Fibroblast of pulmonary artery (primary cell): ENCODE results near the gene NRF1.

Experiments
- DNase-seq: peaks from one replicate; pipeline ENCODE4 v3.0.0-alpha.2; 2010; ENCODE audit warnings: low read depth
- H3K4me3 ChIP-seq: replicated peaks from 2 replicates; pipeline ENCODE4 v1.5.1; 2011; ENCODE audit warnings: low read depth, mild to moderate bottlenecking, control low read depth, low read length, moderate library complexity
- CTCF ChIP-seq: IDR thresholded peaks from 2 replicates; pipeline ENCODE4 v1.5.1; 2011; ENCODE audit warnings: mild to moderate bottlenecking, control low read depth, low read length, inconsistent platforms; ENCODE audit errors: missing control alignments

Gene NRF1

GRCh38 chr7:129746857-129747529 lies 135.5 kb downstream of the NRF1 start:
- no peak for TF ChIP-seq CTCF
- H3K4me3 ChIP-seq: no peak overlapping the region
- DNase-seq: no peak

- TF ChIP-seq CTCF: no peak
- peak; percentile 27 for DNase-seq
- H3K4me3 ChIP-seq: no peak overlapping the region
Measured at GRCh38 chr7:129748356-129749109, 137.0 kb downstream of the NRF1 start.

- no peak for DNase-seq
- H3K4me3 ChIP-seq: no peak overlapping the region
- no peak for TF ChIP-seq CTCF
Measured at GRCh38 chr7:129750091-129750490, 138.6 kb downstream of the NRF1 start.

GRCh38 chr7:129750501-129750900 lies 139.0 kb downstream of the NRF1 start:
- no peak overlapping the region for H3K4me3 ChIP-seq
- no peak for TF ChIP-seq CTCF

GRCh38 chr7:129751916-129752315 lies 140.4 kb downstream of the NRF1 start:
- no peak for DNase-seq
- TF ChIP-seq CTCF: no peak
- no peak overlapping the region for H3K4me3 ChIP-seq

More at GRCh38 chr7:129750501-129750900, 139.0 kb downstream of the NRF1 start:
- no peak for DNase-seq

GRCh38 chr7:129752760-129753159 lies 141.2 kb downstream of the NRF1 start:
- no peak overlapping the region for H3K4me3 ChIP-seq
- TF ChIP-seq CTCF: no peak
- no peak for DNase-seq
